PC-3 (cell line): ENCODE data around the gene OASL. TPM values are rescaled to one million over a fixed set of nuclear protein-coding genes. Genes with fewer than 3 reads are reported as not detected.

Experiments
- ATAC-seq: fragments of 200-7000 bp; cut with Tn5 transposase; 2 replicates; pipeline ENCODE4 v1.9.1; 2020; ENCODE audit warnings: mild to moderate bottlenecking, moderate library complexity
- BruUV-seq: library from RNA; stranded (reverse); fragments of 400-500 nt; replicated peaks from 2 replicates; lab custom pipeline; 2021; lab: Mats Ljungman, UMichigan
- CTCF ChIA-PET: fragments of 300-600 bp; sonication (Branson Sonifier 250); formaldehyde crosslinking; loops from one replicate; lab custom pipeline; 2022; ENCODE audit warnings: antibody characterized with exemption; lab: Charles Lee
- POLR2A ChIA-PET: fragments of 300-600 bp; sonication (Branson Sonifier 250); formaldehyde crosslinking; loops from one replicate; lab custom pipeline; 2022; ENCODE audit warnings: antibody characterized with exemption; ENCODE audit not compliant: unreplicated experiment; lab: Charles Lee
- DNase-seq: peaks from one replicate; pipeline ENCODE4 v3.0.0-alpha.2; 2015
- H2AFZ ChIP-seq: fragments of 300-600 bp; sonication (generic); 2 replicates; pipeline ENCODE4 v1.6.0; 2016; ENCODE audit warnings: antibody characterized with exemption, low read length
- H3F3A ChIP-seq: fragments of 300-600 bp; sonication (generic); one replicate; pipeline ENCODE4 v1.6.0; 2017; ENCODE audit warnings: antibody characterized with exemption, low read length, control low read depth, mild to moderate bottlenecking; ENCODE audit not compliant: unreplicated experiment
- H3K27ac ChIP-seq: fragments of 300-600 bp; sonication (generic); 2 replicates; pipeline ENCODE4 v1.5.1; 2016; ENCODE audit warnings: mild to moderate bottlenecking, low read length
- H3K27me3 ChIP-seq: fragments of 300-600 bp; sonication (generic); 2 replicates; pipeline ENCODE4 v1.6.1; 2016; ENCODE audit warnings: low read length, mixed read lengths
- H3K36me3 ChIP-seq: fragments of 300-600 bp; sonication (generic); 2 replicates; pipeline ENCODE4 v1.6.1; 2016; ENCODE audit warnings: low read depth, mixed run types, low read length, mixed read lengths
- H3K4me1 ChIP-seq: fragments of 300-600 bp; sonication (generic); 2 replicates; pipeline ENCODE4 v1.5.1; 2016; ENCODE audit warnings: low read length; ENCODE audit not compliant: insufficient read depth
- H3K4me2 ChIP-seq: fragments of 300-600 bp; sonication (generic); 2 replicates; pipeline ENCODE4 v1.6.0; 2016; ENCODE audit warnings: low read length
- H3K4me3 ChIP-seq: fragments of 300-600 bp; sonication (generic); 2 replicates; pipeline ENCODE4 v1.5.1; 2016; ENCODE audit warnings: mild to moderate bottlenecking, low read length, mixed read lengths
- H3K79me2 ChIP-seq: fragments of 300-600 bp; sonication (generic); 2 replicates; pipeline ENCODE4 v1.6.1; 2017; ENCODE audit warnings: low read length, mixed read lengths
- H3K9ac ChIP-seq: fragments of 300-600 bp; sonication (generic); 2 replicates; pipeline ENCODE4 v1.6.0; 2016; ENCODE audit warnings: mild to moderate bottlenecking, low read length
- H3K9me2 ChIP-seq: fragments of 300-600 bp; sonication (generic); replicated peaks from 2 replicates; pipeline ENCODE4 v1.6.1; 2016; ENCODE audit warnings: mixed run types, low read length, mixed read lengths
- H3K9me3 ChIP-seq: fragments of 300-600 bp; sonication (generic); 2 replicates; pipeline ENCODE4 v1.6.1; 2016; ENCODE audit warnings: low read length, mixed read lengths
- H4K20me1 ChIP-seq: fragments of 300-600 bp; sonication (generic); 2 replicates; pipeline ENCODE4 v1.6.1; 2016; ENCODE audit warnings: low read length, mixed read lengths
- CTCF ChIP-seq: fragments of 300-600 bp; sonication (generic); conservative IDR thresholded peaks from 2 replicates; pipeline ENCODE4 v1.5.1; 2017; ENCODE audit warnings: antibody characterized with exemption, low read depth, mild to moderate bottlenecking, low read length
- EZH2 ChIP-seq: fragments of 300-600 bp; sonication (generic); IDR thresholded peaks from one replicate; pipeline ENCODE4 v1.6.1; 2017; ENCODE audit warnings: antibody characterized with exemption, mild to moderate bottlenecking, low read length; ENCODE audit not compliant: unreplicated experiment
- EZH2phosphoT487 ChIP-seq: fragments of 300-600 bp; sonication (generic); IDR thresholded peaks from 2 replicates; pipeline ENCODE4 v1.6.1; 2018; ENCODE audit warnings: mild to moderate bottlenecking, antibody characterized with exemption, low read length, borderline replicate concordance
- intact Hi-C: fragments of 100-400 bp; cut with micrococcal nuclease; formaldehyde crosslinking; loops from 2 replicates; pipeline ENCODE4 v1.9.0; 2023
- total RNA-seq: library from RNA; depleted of rRNA; stranded (reverse); fragments of >200 nt; gene quantifications from 2 replicates; pipeline ENCODE4 v1.2.3, GENCODE V29; 2014

OASL gene
- total RNA-seq, 1 experiment from 2014 or later: 7.6 TPM

DNA sequence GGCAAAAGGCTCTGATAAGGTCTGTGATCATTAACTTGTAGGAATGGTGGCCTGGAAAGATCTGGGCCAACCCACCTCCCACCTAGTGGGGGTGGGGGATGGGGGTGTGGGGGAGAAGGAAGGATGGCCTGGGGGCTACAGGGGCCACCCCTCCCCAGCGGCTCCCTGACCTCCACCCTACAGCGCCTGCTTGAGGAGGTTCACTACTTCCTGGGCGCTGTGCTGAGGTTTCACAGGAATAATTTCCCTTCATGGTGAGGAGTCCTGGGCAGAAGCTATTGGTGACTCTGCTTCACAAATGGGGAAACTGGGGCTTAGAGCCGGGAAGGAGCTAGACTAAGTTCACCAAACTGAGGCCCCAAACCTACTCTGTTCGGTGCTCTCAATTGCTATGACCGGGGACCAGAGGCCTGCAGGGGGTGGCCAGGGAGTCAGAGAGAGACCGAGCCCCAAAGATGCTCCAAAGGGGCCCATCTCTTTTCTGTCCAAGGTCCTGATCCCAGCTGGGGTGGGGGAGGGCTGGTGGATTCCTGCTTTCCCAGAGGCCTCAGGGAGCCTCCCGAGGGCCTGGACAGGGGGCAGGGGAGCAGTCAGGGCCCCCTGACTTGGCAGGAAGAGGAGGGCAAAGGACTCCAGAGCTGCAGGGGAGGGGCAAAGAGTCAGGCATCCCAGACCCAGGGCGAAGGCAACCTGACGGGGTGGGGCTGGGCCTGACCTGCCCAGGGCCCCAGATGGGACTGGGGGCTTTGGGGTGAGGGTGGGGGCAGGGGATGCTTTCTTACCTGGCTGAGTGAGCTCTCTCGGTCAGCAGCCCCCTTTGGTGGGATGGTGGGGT is 59.0 kb downstream of the OASL start:
- H3K27me3 ChIP-seq: no peaks in the 10 kb centered on the region
- DNase-seq: no peak
- H3F3A ChIP-seq: no peaks in the 10 kb centered on the region
- no peaks in the 10 kb centered on the region for H4K20me1 ChIP-seq
- H3K4me3 ChIP-seq: no peak overlapping the region
- H3K9ac ChIP-seq: no peak overlapping the region
- H3K36me3 ChIP-seq: no peaks in the 10 kb centered on the region
- no peak for ATAC-seq
- no peaks in the 10 kb centered on the region for H3K4me1 ChIP-seq
- no peak overlapping the region for H2AFZ ChIP-seq
- H3K9me3 ChIP-seq: no peaks in the 10 kb centered on the region
- TF ChIP-seq EZH2 (no peak), CTCF (no peak), EZH2phosphoT487 (no peak)
- CTCF ChIA-PET: no interaction called here
- POLR2A ChIA-PET: no interaction called here
- no TSS peak for BruUV-seq
- H3K79me2 ChIP-seq: no peaks in the 10 kb centered on the region
- no peak overlapping the region for H3K4me2 ChIP-seq
- no peak overlapping the region for H3K27ac ChIP-seq
- H3K9me2 ChIP-seq: no peaks in the 10 kb centered on the region
- intact Hi-C loops: no loop called here

- BruUV-seq: no TSS peak
- intact Hi-C loops: no loop called here
- no peaks in the 10 kb centered on the region for H3K36me3 ChIP-seq
- H3K4me2 ChIP-seq: no peak overlapping the region
- DNase-seq (no peak), ATAC-seq (no peak)
- no peak overlapping the region for H3K9ac ChIP-seq
- H4K20me1 ChIP-seq: no peaks in the 10 kb centered on the region
- no peak overlapping the region for H3K27ac ChIP-seq
- H3K79me2 ChIP-seq: no peaks in the 10 kb centered on the region
- no peaks in the 10 kb centered on the region for H3K9me2 ChIP-seq
- CTCF ChIA-PET: no interaction called here
- H2AFZ ChIP-seq: no peak overlapping the region
- TF ChIP-seq EZH2 (no peak), CTCF (no peak), EZH2phosphoT487 (no peak)
- POLR2A ChIA-PET: no interaction called here
- no peaks in the 10 kb centered on the region for H3K4me1 ChIP-seq
- no peak overlapping the region for H3K4me3 ChIP-seq
- H3K27me3 ChIP-seq: no peaks in the 10 kb centered on the region
- H3K9me3 ChIP-seq: no peaks in the 10 kb centered on the region
- H3F3A ChIP-seq: no peaks in the 10 kb centered on the region
These were observed 59.7 kb downstream of the OASL start for GRCh38 chr12:120979220-120979861.
